ENCODE measurements around the gene KCNJ1. TPM values are rescaled to one million over a fixed set of nuclear protein-coding genes. Genes with fewer than 3 reads are reported as not detected.

KCNJ1 gene
- total RNA-seq, 1 experiment from 2014 or later: not detected

- no peak for DNase-seq (ENCODE audit: low read depth)
These were observed 77.5 kb downstream of the KCNJ1 start for GRCh38 chr11:128789497-128790150.

Other genes starting within 250 kb of the KCNJ1 start
- gene FLI1, start 173.2 kb downstream of the KCNJ1 start, total RNA-seq (2014; rRNA removed; shearing (Covaris generic)): 47.8 and 62.6 TPM in 2 replicates
- gene KCNJ5, start 24.1 kb upstream of the KCNJ1 start, total RNA-seq (2014; rRNA removed; shearing (Covaris generic)): not detected in 2 replicates
- not detected in 2 replicates for gene TP53AIP1, start 75.6 kb upstream of the KCNJ1 start, total RNA-seq (2014; rRNA removed; shearing (Covaris generic))